GM20000 (cell line): ENCODE data around the gene VAMP5.
"Not testable (repeated sequence)": the region's sequence is repeated elsewhere in the genome, so short reads cannot be mapped to it uniquely, and the experiment has no call there.

Experiments
- DNase-seq: peaks from one replicate; pipeline ENCODE4 v3.0.0; 2012; ENCODE audit warnings: low spot score
- CTCF ChIP-seq: IDR thresholded peaks from 2 replicates; pipeline ENCODE4 v1.5.1; 2012; ENCODE audit warnings: mild to moderate bottlenecking, control low read depth; ENCODE audit errors: extremely low read depth, missing control alignments

The VAMP5 gene

GRCh38 chr2:85585781-85586105 is 1.5 kb downstream of the VAMP5 start:
- TF ChIP-seq CTCF = no peak
- DNase-seq = no peak

- DNase-seq = no peak
- TF ChIP-seq CTCF = no peak
Measured at GRCh38 chr2:85588236-85588635, 4.0 kb downstream of the VAMP5 start.

- no peak for DNase-seq
- TF ChIP-seq CTCF = no peak
Measured at GRCh38 chr2:85588645-85589044, 4.4 kb downstream of the VAMP5 start.

- DNase-seq = no peak
- TF ChIP-seq CTCF = no peak
Measured at GRCh38 chr2:85589181-85589580, 5.0 kb downstream of the VAMP5 start.

- no peak for DNase-seq
- TF ChIP-seq CTCF = no peak
Measured at GRCh38 chr2:85589982-85590791, 6.0 kb downstream of the VAMP5 start.

- no peak for TF ChIP-seq CTCF
- DNase-seq = no peak
Measured at GRCh38 chr2:85590950-85591349, 6.7 kb downstream of the VAMP5 start.

GRCh38 chr2:85591563-85591962 is 7.3 kb downstream of the VAMP5 start:
- TF ChIP-seq CTCF = no peak
- DNase-seq = no peak

GRCh38 chr2:85592299-85592698 is 8.1 kb downstream of the VAMP5 start:
- DNase-seq = not testable (repeated sequence)
